ENCODE data around the gene PACSIN2.
"Not testable (repeated sequence)": the region's sequence is repeated elsewhere in the genome, so short reads cannot be mapped to it uniquely, and the experiment has no call there.

Gene PACSIN2

GRCh38 chr22:42922374-42923191 is 92.4 kb downstream of the PACSIN2 start:
- no peak for DNase-seq

- DNase-seq = no peak
Observed at GRCh38 chr22:42920101-42920820, 94.7 kb downstream of the PACSIN2 start.

GRCh38 chr22:42919199-42919598 is 95.8 kb downstream of the PACSIN2 start:
- DNase-seq = no peak

- no peak for DNase-seq
Observed at GRCh38 chr22:42918500-42918899, 96.4 kb downstream of the PACSIN2 start.

GRCh38 chr22:42917358-42917757 is 97.6 kb downstream of the PACSIN2 start:
- not testable (repeated sequence) for DNase-seq

GRCh38 chr22:42915980-42916765 is 98.8 kb downstream of the PACSIN2 start:
- DNase-seq = no peak

GRCh38 chr22:42914511-42915076 is 100.4 kb downstream of the PACSIN2 start:
- no peak for DNase-seq

- no peak for DNase-seq
Observed at GRCh38 chr22:42913874-42914510, 101.0 kb downstream of the PACSIN2 start.

GRCh38 chr22:42912059-42912458 is 102.9 kb downstream of the PACSIN2 start:
- no peak for DNase-seq

GRCh38 chr22:42910221-42910942 is 104.6 kb downstream of the PACSIN2 start:
- peak; percentile 58 for DNase-seq

- peak; percentile 71 for DNase-seq
Observed at GRCh38 chr22:42909363-42910058, 105.4 kb downstream of the PACSIN2 start.

GRCh38 chr22:42908374-42908746 is 106.6 kb downstream of the PACSIN2 start:
- DNase-seq = no peak

- DNase-seq = no peak
Observed at GRCh38 chr22:42907404-42908373, 107.3 kb downstream of the PACSIN2 start.

GRCh38 chr22:42906605-42907348 is 108.2 kb downstream of the PACSIN2 start:
- DNase-seq = no peak

- DNase-seq = peak; percentile 98
Observed at GRCh38 chr22:42905702-42906183, 109.2 kb downstream of the PACSIN2 start.

- DNase-seq = peak; percentile 48
Observed at GRCh38 chr22:42905217-42905616, 109.7 kb downstream of the PACSIN2 start.

GRCh38 chr22:42904050-42904449 is 110.9 kb downstream of the PACSIN2 start:
- DNase-seq = no peak

- no peak for DNase-seq
Observed at GRCh38 chr22:42902875-42903510, 112.0 kb downstream of the PACSIN2 start.
